AG04450 (cell line): ENCODE results near the gene CLTCL1. TPM values are rescaled to one million over a fixed set of nuclear protein-coding genes. Genes with fewer than 3 reads are reported as not detected.

Source experiments
- CTCF ChIA-PET: fragments of 300-600, 350-600 bp; formaldehyde crosslinking; extraction: SDS; loops from one replicate; lab custom pipeline; 2022; ENCODE audit warnings: antibody characterized with exemption, inconsistent platforms; lab: Charles Lee
- POLR2A ChIA-PET: fragments of 350-600 bp; formaldehyde crosslinking; extraction: SDS; loops from one replicate; lab custom pipeline; 2021; ENCODE audit warnings: antibody characterized with exemption, inconsistent platforms; lab: Yijun Ruan, JAX
- DNase-seq: peaks from one replicate; pipeline ENCODE4 v3.0.0-alpha.2; 2011; ENCODE audit warnings: low read depth, low spot score
- H3K27ac ChIP-seq: one replicate; pipeline ENCODE4 v1.5.1; 2012; ENCODE audit warnings: low read depth, low read length, control low read depth
- H3K27me3 ChIP-seq: one replicate; pipeline ENCODE4 v1.6.0; 2012; ENCODE audit warnings: low read length; ENCODE audit not compliant: control insufficient read depth, insufficient read depth
- H3K4me3 ChIP-seq: 2 replicates; pipeline ENCODE4 v1.5.1; 2011; ENCODE audit warnings: mild to moderate bottlenecking, low read depth, low read length, control low read depth
- H3K9me3 ChIP-seq: 2 replicates; pipeline ENCODE4 v1.5.1; 2012; ENCODE audit warnings: low read length; ENCODE audit not compliant: control insufficient read depth, insufficient read depth
- polyA plus RNA-seq: library from polyadenylated mRNA; depleted of rRNA; stranded (reverse); fragments of >200 nt; gene quantifications from 2 replicates; pipeline ENCODE4 v1.2.3, GENCODE V29; 2011
- TF ChIP-seq, protein P1 (sequence below): IDR thresholded peaks from 2 replicates; pipeline ENCODE4 v1.5.1; 2011; ENCODE audit warnings: low read depth, low read length, control low read depth, inconsistent platforms

CLTCL1 gene
- polyA plus RNA-seq, 1 experiment, result 6.6 TPM

DNA sequence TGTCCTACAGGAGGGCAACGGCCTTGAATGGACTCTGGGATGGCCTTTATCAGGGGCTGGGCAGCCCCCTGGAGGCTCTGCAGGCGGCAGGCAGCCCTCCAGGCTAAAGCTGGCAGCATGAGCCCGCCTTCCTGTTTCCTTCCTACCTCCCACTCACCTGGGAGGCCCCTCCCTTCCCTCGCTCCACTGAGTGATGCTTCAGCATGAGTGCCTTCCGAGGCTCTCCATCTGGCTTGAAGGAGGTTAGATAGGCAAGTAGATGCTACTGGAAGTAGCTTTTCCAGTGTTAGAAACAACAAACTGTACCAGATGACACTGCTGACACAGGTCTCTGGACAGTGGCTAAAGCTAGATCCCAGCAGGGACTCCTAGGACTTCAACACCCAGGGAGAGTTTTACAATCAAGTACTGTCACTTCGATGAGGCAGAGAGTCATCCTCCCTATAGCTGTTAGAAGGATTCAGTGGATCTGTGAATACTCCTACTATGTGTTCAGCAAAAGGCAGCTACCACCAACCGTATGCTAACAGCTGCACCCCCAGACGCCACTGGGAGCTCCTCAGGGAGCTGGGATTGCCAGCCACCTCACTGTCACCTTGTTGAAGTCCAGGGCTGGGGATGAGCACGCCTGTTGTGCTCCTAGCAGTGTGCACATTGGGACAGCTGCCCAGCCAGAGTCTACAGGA, 108.9 kb downstream of the CLTCL1 start:
- H3K27ac ChIP-seq, result no peak overlapping the region
- CTCF ChIA-PET, result interaction anchor here (0.8 to 1.5 kb wide), 2 partner anchors 98 to 447 kb away, joined by 3 read pairs; no protein-coding TSS in a partner anchor
- TF ChIP-seq, protein P1, sequence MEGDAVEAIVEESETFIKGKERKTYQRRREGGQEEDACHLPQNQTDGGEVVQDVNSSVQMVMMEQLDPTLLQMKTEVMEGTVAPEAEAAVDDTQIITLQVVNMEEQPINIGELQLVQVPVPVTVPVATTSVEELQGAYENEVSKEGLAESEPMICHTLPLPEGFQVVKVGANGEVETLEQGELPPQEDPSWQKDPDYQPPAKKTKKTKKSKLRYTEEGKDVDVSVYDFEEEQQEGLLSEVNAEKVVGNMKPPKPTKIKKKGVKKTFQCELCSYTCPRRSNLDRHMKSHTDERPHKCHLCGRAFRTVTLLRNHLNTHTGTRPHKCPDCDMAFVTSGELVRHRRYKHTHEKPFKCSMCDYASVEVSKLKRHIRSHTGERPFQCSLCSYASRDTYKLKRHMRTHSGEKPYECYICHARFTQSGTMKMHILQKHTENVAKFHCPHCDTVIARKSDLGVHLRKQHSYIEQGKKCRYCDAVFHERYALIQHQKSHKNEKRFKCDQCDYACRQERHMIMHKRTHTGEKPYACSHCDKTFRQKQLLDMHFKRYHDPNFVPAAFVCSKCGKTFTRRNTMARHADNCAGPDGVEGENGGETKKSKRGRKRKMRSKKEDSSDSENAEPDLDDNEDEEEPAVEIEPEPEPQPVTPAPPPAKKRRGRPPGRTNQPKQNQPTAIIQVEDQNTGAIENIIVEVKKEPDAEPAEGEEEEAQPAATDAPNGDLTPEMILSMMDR, result no peak
- DNase-seq, result no peak
- POLR2A ChIA-PET, result no interaction called here
- H3K9me3 ChIP-seq, result no peaks in the 10 kb centered on the region; the same call in 1 of the 2 replicates
- H3K4me3 ChIP-seq, result no peak overlapping the region
- no peaks in the 10 kb centered on the region for H3K27me3 ChIP-seq

DNA sequence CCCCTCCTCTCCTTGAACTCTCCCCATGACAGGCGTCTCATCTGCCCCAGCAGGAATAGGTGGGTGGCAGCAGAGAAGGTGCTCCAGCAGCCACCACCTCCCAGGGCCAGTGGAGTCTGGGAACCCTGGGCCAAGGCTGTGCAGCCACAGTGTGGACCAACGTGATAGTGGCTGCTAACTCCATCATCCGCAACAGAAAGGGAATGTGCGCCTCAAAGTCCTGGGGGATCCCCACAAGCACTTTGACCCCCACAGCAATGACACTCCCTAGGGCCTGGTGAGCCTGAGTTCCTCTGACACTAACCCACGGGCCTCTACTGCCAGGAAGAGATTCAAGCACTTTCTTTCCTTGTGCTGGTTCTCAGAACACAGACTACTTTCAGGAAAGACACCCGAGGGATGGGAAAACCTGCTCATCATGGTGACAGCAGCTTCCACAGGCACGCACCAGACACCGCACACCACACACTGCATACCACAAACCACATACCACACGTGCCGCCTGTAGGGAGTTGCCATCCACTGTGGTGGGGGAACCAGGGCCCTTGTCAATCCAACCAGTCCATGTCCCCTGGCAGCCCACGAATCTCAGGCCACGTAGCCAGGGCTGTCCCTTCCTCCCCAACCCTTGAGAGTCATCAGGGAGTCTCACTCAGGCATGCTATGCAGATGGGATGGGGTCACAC, 109.6 kb downstream of the CLTCL1 start:
- no peak overlapping the region for H3K4me3 ChIP-seq
- no peak for DNase-seq
- ChIA-PET CTCF (interaction anchor here (0.8 kb wide), 1 partner anchor 97 kb away, joined by 3 read pairs; no protein-coding TSS in a partner anchor), POLR2A (no interaction called here)
- no peak overlapping the region for H3K27ac ChIP-seq
- no peaks in the 10 kb centered on the region for H3K27me3 ChIP-seq
- H3K9me3 ChIP-seq, result no peaks in the 10 kb centered on the region; the same call in 1 of the 2 replicates
- TF ChIP-seq, protein P1, result no peak

DNA sequence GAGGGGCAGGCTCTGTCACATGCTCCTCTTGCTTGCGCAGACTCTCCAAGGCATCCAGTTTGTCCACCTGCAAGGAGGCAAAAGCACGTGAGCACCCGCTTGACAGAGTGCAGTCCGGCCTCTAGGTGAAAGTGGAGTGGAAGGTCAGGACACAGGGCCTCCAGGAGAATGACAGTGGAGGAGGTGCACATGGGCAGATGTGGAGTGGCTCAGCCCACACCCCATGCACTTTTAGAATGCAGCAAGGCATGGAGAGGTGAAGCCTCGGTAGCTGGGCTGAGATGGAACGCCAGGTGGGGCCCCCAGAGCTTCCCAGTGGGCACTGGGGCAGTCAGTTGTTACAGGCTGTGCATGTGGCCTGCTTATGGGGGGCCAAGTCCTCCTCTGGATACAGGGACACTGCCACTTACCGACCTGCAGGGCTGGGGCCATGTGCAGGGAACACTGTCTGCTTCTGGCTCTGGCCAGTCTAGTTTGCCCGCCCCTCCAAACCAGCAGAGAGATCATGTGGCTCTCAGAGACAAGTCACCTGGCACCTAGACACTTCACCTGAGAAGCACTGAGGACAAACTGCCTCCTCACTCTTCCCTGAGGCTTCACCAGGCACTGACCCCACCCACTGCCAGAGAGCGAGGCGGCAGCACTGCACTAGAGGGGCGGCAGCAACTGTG, 110.6 kb downstream of the CLTCL1 start:
- no peak overlapping the region for H3K27ac ChIP-seq
- ChIA-PET CTCF (interaction anchor here (1.9 kb wide), 1 partner anchor 266 kb away, joined by 5 read pairs; the partner anchor contains the start of gene C22orf39), POLR2A (no interaction called here)
- no peak for DNase-seq
- no peaks in the 10 kb centered on the region; the same call in 1 of the 2 replicates for H3K9me3 ChIP-seq
- H3K27me3 ChIP-seq, result no peaks in the 10 kb centered on the region
- H3K4me3 ChIP-seq, result no peak overlapping the region
- TF ChIP-seq, protein P1, result no peak

DNA sequence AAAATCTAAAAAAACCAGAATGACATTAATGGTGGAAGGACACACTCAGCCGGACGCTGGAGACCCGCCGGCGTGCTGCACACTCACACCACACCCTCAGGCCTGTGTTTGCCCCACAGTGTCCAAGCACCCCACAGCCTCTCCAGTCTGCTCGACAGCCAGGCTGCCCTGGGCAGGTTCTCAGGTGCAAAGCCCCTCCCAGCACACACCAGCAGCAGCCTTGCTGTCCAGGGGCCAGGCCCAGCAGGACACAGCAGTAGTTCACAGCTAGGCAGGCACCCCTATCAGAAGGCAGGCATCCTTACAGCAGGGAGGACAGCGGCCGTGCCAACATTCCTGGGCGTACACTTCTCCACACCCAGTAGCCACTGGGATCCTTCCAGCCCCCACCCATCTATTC, 111.3 kb downstream of the CLTCL1 start:
- no peak for DNase-seq
- Histone ChIP-seq H3K4me3 (no peak overlapping the region), H3K27ac (no peak overlapping the region), H3K9me3 (no peaks in the 10 kb centered on the region; the same call in 1 of the 2 replicates), H3K27me3 (no peaks in the 10 kb centered on the region)
- CTCF ChIA-PET, result interaction anchor here (0.7 to 2.6 kb wide), 9 partner anchors 13 to 449 kb away, joined by 3 to 12 read pairs (median 5); partner anchors contain the start of gene C22orf39
- TF ChIP-seq, protein P1, result no peak
- POLR2A ChIA-PET, result no interaction called here
